Tibial nerve (tissue), 4 donors: ENCODE results near the gene SRSF10. TPM values are rescaled to one million over a fixed set of nuclear protein-coding genes. Genes with fewer than 3 reads are reported as not detected.
A peak's percentile ranks its signal among the peaks of the same experiment; 100 is the strongest.

Experiments
- DNase-seq, 2 donors: peaks; one replicate each; pipeline ENCODE4 v3.0.0-alpha.2; 2019; ENCODE audit warnings: low spot score in 2 of 2
- H3K27ac ChIP-seq, 4 donors: fragments of 200-600 bp; sonication (generic) in 3 of 4; one replicate each; pipeline ENCODE4 v1.5.1; 2017 to 2019; ENCODE audit warnings: mild to moderate bottlenecking in 1 of 4
- H3K27me3 ChIP-seq, 2 donors: fragments of 200-600 bp; sonication (generic) in 1 of 2; one replicate each; pipeline versions ENCODE4 v1.5.1 to v1.6.0; 2017 to 2019
- H3K36me3 ChIP-seq, 3 donors: fragments of 200-600 bp; sonication (generic); one replicate each; pipeline ENCODE4 v1.5.1; 2018 to 2019
- H3K4me1 ChIP-seq, 4 donors: fragments of 200-600 bp; sonication (generic) in 3 of 4; one replicate each; pipeline ENCODE4 v1.5.1; 2017 to 2019
- H3K4me3 ChIP-seq, 4 donors: fragments of 200-600 bp; sonication (generic) in 3 of 4; one replicate each; pipeline ENCODE4 v1.5.1; 2017 to 2019; ENCODE audit warnings: mild to moderate bottlenecking in 1 of 4, moderate library complexity in 1 of 4
- H3K9me3 ChIP-seq, 4 donors: fragments of 200-600 bp; sonication (generic) in 3 of 4; one replicate each; pipeline ENCODE4 v1.5.1; 2017 to 2019
- EP300 ChIP-seq, 2 donors: sonication (generic); formaldehyde crosslinking; IDR thresholded peaks; one replicate each; pipeline ENCODE4 v1.6.1; 2017; ENCODE audit warnings: antibody characterized with exemption in 2 of 2, mild to moderate bottlenecking in 1 of 2
- POLR2A ChIP-seq, 2 donors: fragments of 450-650 bp; IDR thresholded peaks; one replicate each; pipeline ENCODE4 v1.6.1; 2017; ENCODE audit warnings: antibody characterized with exemption in 2 of 2, mild to moderate bottlenecking in 2 of 2, moderate library complexity in 2 of 2
- WGBS, 2 donors: methylation state at CpG; one replicate each; pipeline ENCODE4 v1.1.5; 2018; 5-methylcytosine and 5-hydroxymethylcytosine counted together
- total RNA-seq, 4 donors: library from RNA; depleted of rRNA; stranded (reverse); fragments of >200 nt; gene quantifications; one replicate each; pipeline ENCODE4 v1.1.0, GENCODE V29; 2016
- TF ChIP-seq, protein P1 (sequence below), 5 experiments: fragments of 200-600 bp in 3 of 5; fragments of 450-650 bp in 2 of 5; sonication (generic) in 3 of 5; IDR thresholded peaks; one replicate each; pipeline ENCODE4 v1.5.1; 2016 to 2019; ENCODE audit warnings: antibody characterized with exemption in 5 of 5, mild to moderate bottlenecking in 3 of 5, moderate library complexity in 2 of 5

SRSF10 gene
- total RNA-seq, 4 donors from 2014 or later = 58.6 to 113 (median 89.9) TPM

DNA sequence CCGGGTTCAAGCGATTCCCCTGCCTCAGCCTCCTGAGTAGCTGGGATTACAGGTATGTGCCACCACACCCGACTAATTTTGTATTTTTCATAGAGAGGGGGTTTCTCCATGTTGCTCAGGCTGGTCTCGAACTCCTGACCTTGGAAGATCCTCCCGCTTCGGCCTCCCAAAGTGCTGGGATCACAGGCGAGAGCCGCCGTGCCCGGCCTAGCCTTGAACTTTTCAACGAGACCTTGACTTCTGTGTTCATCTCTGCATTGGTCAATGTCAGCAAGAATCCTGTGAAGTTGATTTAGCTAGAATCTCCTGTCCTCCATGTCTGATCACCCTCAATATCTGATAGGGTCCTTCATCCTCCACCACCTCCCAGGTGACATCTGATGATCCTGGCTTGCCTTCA, 55.5 kb downstream of the SRSF10 start:
- Histone ChIP-seq H3K4me3 (no peak overlapping the region), H3K4me1 (peaks cover 0 to 7% (median 3%) of the 10 kb centered on the region in 4 donors), H3K27ac (no peak overlapping the region), H3K9me3 (no peaks in the 10 kb centered on the region), H3K27me3 (no peaks in the 10 kb centered on the region), H3K36me3 (no peaks in the 10 kb centered on the region)
- 93% methylated on average over 11 of the region's 11 CpGs for WGBS, 2 donors
- no peak for DNase-seq
- TF ChIP-seq, protein P1, sequence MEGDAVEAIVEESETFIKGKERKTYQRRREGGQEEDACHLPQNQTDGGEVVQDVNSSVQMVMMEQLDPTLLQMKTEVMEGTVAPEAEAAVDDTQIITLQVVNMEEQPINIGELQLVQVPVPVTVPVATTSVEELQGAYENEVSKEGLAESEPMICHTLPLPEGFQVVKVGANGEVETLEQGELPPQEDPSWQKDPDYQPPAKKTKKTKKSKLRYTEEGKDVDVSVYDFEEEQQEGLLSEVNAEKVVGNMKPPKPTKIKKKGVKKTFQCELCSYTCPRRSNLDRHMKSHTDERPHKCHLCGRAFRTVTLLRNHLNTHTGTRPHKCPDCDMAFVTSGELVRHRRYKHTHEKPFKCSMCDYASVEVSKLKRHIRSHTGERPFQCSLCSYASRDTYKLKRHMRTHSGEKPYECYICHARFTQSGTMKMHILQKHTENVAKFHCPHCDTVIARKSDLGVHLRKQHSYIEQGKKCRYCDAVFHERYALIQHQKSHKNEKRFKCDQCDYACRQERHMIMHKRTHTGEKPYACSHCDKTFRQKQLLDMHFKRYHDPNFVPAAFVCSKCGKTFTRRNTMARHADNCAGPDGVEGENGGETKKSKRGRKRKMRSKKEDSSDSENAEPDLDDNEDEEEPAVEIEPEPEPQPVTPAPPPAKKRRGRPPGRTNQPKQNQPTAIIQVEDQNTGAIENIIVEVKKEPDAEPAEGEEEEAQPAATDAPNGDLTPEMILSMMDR (IDR thresholded peaks at IDR 0.05) = no peak
- TF ChIP-seq EP300 (IDR thresholded peaks at IDR 0.05) = no peak
- no peak for TF ChIP-seq POLR2A (IDR thresholded peaks at IDR 0.05)

DNA sequence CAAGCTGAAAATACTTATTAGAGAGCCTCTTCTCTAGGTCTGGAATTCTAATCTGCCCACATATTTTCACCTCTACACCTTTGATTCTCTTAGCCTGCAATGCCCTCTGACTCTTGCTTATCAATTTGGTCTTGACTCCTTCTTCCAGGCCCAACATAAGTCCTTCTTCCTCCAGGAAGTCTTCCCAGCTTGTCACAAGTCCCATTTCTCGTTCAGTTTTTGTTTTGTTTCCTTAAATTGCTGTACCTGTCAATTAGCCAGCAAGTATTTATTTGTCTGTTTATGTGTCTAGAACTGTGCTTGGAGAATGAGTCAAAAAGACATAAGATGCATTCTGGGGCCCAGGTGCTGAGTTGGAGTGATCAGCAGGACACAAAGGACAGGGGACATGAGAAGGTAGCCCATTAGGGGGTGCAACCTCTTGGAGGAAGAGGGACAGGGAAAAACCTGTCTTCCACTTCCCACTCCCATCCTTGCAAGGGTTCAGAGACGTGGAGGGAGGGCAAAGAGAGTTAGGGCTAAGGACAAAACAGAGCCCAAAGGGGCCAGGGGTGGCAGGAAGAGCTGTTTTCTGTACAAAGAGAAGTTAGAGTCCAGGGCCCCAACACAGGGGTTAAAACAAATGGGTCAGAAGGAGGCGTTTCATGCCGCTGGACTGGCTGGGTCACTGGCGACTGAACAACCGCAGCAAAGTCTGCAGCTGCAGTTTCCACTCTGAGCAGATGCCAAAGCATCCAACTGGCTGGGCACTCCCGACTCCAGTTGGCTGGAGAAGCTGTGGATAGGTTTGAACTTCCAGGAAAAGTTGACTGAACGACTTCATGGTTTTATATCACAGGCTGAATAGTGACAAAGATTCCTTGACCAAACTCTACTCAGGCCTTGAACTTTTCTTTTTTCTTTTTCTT, 56.3 kb downstream of the SRSF10 start:
- TF ChIP-seq, protein P1 (IDR thresholded peaks at IDR 0.05) = no peak
- TF ChIP-seq EP300 (IDR thresholded peaks at IDR 0.05) (no peak), POLR2A (IDR thresholded peaks at IDR 0.05) (no peak)
- DNase-seq = no peak
- whole genome bisulfite sequencing, 2 donors = 19 to 22% methylated on average over 8 of the region's 8 CpGs
- Histone ChIP-seq H3K36me3 (no peaks in the 10 kb centered on the region), H3K4me3 (no peak overlapping the region), H3K27me3 (no peaks in the 10 kb centered on the region), H3K4me1 (peaks cover 0 to 7% (median 3%) of the 10 kb centered on the region in 4 donors), H3K27ac (no peak overlapping the region), H3K9me3 (no peaks in the 10 kb centered on the region)

DNA sequence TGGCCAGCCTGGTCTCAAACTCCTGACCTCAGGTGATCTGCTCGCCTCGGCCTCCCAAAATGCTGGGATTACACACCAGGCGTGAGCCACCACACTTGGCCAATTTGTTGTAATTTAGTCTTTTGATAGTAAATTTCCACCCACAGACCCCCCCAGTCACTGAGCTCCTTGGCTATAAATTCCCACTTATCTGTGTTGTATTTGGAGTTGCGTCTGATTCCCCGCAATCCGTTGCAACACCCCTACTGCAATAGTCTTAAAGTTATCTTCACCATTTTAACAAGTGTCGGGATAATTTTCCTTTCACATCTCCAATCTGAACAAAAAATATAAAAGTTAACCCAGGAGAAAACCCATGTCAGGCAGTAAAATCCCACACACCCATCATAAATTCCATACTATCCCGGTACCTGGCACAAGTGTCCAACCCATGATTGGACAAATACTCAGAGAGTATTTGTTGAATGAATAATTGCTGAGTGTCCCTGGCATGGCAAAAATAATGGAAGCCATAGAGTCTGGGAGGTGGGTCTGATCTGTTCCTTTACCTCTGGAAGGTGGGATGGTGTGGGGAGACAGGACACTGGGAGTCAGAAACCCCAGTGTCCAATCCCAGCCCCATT, 57.7 kb downstream of the SRSF10 start:
- no peaks in the 10 kb centered on the region for H3K27me3 ChIP-seq
- WGBS, 2 donors = 86 to 90% methylated on average over 8 of the region's 8 CpGs
- no peak overlapping the region for H3K4me3 ChIP-seq
- no peak for DNase-seq
- H3K9me3 ChIP-seq = no peaks in the 10 kb centered on the region
- no peaks in the 10 kb centered on the region for H3K36me3 ChIP-seq
- no peak overlapping the region for H3K27ac ChIP-seq
- TF ChIP-seq POLR2A (IDR thresholded peaks at IDR 0.05) (no peak), EP300 (IDR thresholded peaks at IDR 0.05) (no peak)
- TF ChIP-seq, protein P1 (IDR thresholded peaks at IDR 0.05) = no peak
- H3K4me1 ChIP-seq = peaks cover 0 to 7% (median 3%) of the 10 kb centered on the region in 4 donors

DNA sequence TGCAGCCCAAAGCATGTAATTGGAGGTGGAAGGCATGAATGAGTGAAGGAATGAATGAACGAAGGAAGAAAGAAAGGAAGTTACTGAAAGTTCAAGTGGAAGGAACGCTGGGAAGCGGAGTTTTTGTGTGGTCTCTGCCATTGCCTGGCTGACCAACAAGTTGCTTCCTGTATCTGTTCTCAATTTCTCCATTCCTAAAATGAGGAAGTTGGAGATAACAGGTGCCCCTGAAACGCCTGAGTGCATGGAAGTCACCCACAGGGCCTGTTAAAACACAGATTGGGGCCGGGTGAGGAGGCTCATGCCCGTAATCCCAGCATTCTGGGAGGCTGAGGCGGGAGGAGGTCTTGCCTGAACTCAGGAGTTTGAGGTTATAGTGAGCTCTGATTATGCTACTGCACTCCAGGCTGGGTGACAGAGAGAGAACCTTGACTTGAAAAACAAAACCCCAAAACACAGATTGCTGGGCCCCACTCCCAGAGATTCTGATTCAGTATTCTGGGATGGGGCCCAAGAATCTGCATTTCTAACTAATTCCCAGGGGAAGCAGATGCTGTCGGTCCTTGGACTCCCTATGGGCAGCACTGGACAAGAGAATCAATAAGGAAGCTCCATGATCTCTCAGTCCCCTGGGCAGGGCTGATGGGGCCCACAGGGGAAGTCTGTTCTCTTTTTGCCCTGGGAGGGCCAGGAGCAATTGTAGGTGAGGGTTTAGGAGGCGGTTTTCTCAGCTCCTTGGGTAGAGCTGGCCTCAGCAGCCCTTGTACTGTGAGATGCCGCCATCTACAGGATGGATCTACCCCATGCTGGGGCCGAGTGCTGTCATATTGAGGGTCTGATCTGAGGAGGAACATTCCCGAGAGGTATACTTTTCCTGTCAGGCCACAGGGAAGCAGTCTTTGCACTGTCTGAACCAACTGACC, 63.7 kb downstream of the SRSF10 start:
- no peak overlapping the region for H3K27ac ChIP-seq
- peak in 1 of 2 donors; percentile 40 for DNase-seq

More for the DNA sequence above, 63.7 kb downstream of the SRSF10 start:
- H3K4me1 ChIP-seq = peaks cover 0 to 7% (median 3%) of the 10 kb centered on the region in 4 donors
- H3K27me3 ChIP-seq = no peaks in the 10 kb centered on the region
- TF ChIP-seq EP300 (IDR thresholded peaks at IDR 0.05) = no peak
- TF ChIP-seq, protein P1 (IDR thresholded peaks at IDR 0.05) = peak in 3 of 5 experiments; percentile 33 to 59 (median 38)
- no peak overlapping the region for H3K4me3 ChIP-seq
- no peaks in the 10 kb centered on the region for H3K9me3 ChIP-seq
- no peaks in the 10 kb centered on the region for H3K36me3 ChIP-seq
- WGBS, 2 donors = 43 to 49% methylated on average over 12 of the region's 12 CpGs
